BLaER1 treated with 17β-estradiol and CSF1 and Interleukin-3, amounts not matched to agents 10 nM and 100 nM (cell line): Measurements from ENCODE around the gene PDZD4.

Experiments
- H3K27ac ChIP-seq, 11 experiments: shearing (Covaris generic); formaldehyde crosslinking; 2 replicates each; pipeline ENCODE4 v1.8.1; 2022
- H3K27me3 ChIP-seq, 11 experiments: shearing (Covaris generic); formaldehyde crosslinking; 2 replicates each; pipeline ENCODE4 v1.8.1; 2022
- H3K36me3 ChIP-seq, 11 experiments: shearing (Covaris generic); formaldehyde crosslinking; 2 replicates each; pipeline ENCODE4 v1.8.1; 2022
- H3K4me1 ChIP-seq, 10 experiments: shearing (Covaris generic); formaldehyde crosslinking; 2 replicates each; pipeline ENCODE4 v1.8.1; 2022
- H3K4me2 ChIP-seq, 11 experiments: shearing (Covaris generic); formaldehyde crosslinking; 2 replicates each; pipeline ENCODE4 v1.8.1; 2022
- H3K4me3 ChIP-seq, 10 experiments: shearing (Covaris generic); formaldehyde crosslinking; 2 replicates each; pipeline ENCODE4 v1.8.1; 2022
- H3K9ac ChIP-seq, 11 experiments: shearing (Covaris generic); formaldehyde crosslinking; 2 replicates each; pipeline ENCODE4 v1.8.1; 2022
- H3K9me3 ChIP-seq, 11 experiments: shearing (Covaris generic); formaldehyde crosslinking; replicated peaks in 1 of 11; 2 replicates each; pipeline ENCODE4 v1.8.1; 2022
- H4K20me1 ChIP-seq, 11 experiments: shearing (Covaris generic); formaldehyde crosslinking; 2 replicates each; pipeline ENCODE4 v1.8.1; 2022
- Cebpa-rat ChIP-seq, 11 experiments: shearing (Covaris generic); IDR thresholded peaks; 2 replicates each; pipeline ENCODE4 v1.8.1; 2022

Gene PDZD4

GRCh38 chrX:153766871-153767673 lies 63.3 kb downstream of the PDZD4 start:
- Histone ChIP-seq H3K9me3 (peaks cover 0 to 5% (median 0%) of the 10 kb centered on the region in 11 experiments; a peak in 5 of 22 replicates), H3K4me1 (peaks cover 57 to 63% (median 61%) of the 10 kb centered on the region in 10 experiments), H4K20me1 (peaks cover 0 to 69% (median 24%) of the 10 kb centered on the region in 11 experiments; a peak in 11 of 22 replicates), H3K27me3 (peaks cover 10 to 67% (median 22%) of the 10 kb centered on the region in 11 experiments; a peak in 19 of 22 replicates), H3K9ac (peak overlapping the region in 3 of 11 experiments; percentile 23 to 66 (median 50); a peak in 2 of 22 replicates), H3K36me3 (no peaks in the 10 kb centered on the region), H3K4me2 (peak overlapping the region; percentile 63 to 84 (median 75)), H3K4me3 (no peak overlapping the region; a peak in 1 of 20 replicates), H3K27ac (peak overlapping the region in 2 of 11 experiments; percentile 58 to 71; a peak in 4 of 22 replicates)
- TF ChIP-seq Cebpa-rat (IDR thresholded peaks at IDR 0.05) = no peak

- peak overlapping the region; percentile 49 to 73 (median 61); a peak in 20 of 22 replicates for H3K9ac ChIP-seq
- peak overlapping the region; percentile 63 to 84 (median 75) for H3K4me2 ChIP-seq
- no peak for TF ChIP-seq Cebpa-rat (IDR thresholded peaks at IDR 0.05)
- peaks cover 57 to 62% (median 60%) of the 10 kb centered on the region in 10 experiments for H3K4me1 ChIP-seq
- H3K9me3 ChIP-seq = peaks cover 0 to 5% (median 0%) of the 10 kb centered on the region in 11 experiments; a peak in 4 of 22 replicates
- no peaks in the 10 kb centered on the region for H3K36me3 ChIP-seq
- peak overlapping the region in 9 of 10 experiments; percentile 4 to 63 (median 42); a peak in 14 of 20 replicates for H3K4me3 ChIP-seq
- peak overlapping the region in 10 of 11 experiments; percentile 28 to 75 (median 67); a peak in 19 of 22 replicates for H3K27ac ChIP-seq
- peaks cover 0 to 65% (median 24%) of the 10 kb centered on the region in 11 experiments; a peak in 11 of 22 replicates for H4K20me1 ChIP-seq
- peaks cover 13 to 74% (median 31%) of the 10 kb centered on the region in 11 experiments; a peak in 19 of 22 replicates for H3K27me3 ChIP-seq
Measured at GRCh38 chrX:153766098-153766817, 64.1 kb downstream of the PDZD4 start.

GRCh38 chrX:153765138-153766079 lies 64.9 kb downstream of the PDZD4 start:
- Histone ChIP-seq H3K27ac (peak overlapping the region in 10 of 11 experiments; percentile 28 to 75 (median 67); a peak in 18 of 22 replicates), H3K4me2 (peak overlapping the region; percentile 63 to 84 (median 75)), H4K20me1 (peaks cover 0 to 56% (median 22%) of the 10 kb centered on the region in 11 experiments; a peak in 11 of 22 replicates), H3K9ac (peak overlapping the region; percentile 49 to 73 (median 61); a peak in 20 of 22 replicates), H3K4me3 (peak overlapping the region in 9 of 10 experiments; percentile 4 to 63 (median 42); a peak in 14 of 20 replicates), H3K27me3 (peaks cover 20 to 74% (median 38%) of the 10 kb centered on the region in 11 experiments; a peak in 19 of 22 replicates), H3K9me3 (no peaks in the 10 kb centered on the region; a peak in 4 of 22 replicates), H3K36me3 (no peaks in the 10 kb centered on the region), H3K4me1 (peaks cover 57 to 62% (median 60%) of the 10 kb centered on the region in 10 experiments)
- no peak for TF ChIP-seq Cebpa-rat (IDR thresholded peaks at IDR 0.05)

- peak overlapping the region; percentile 63 to 84 (median 75); a peak in 19 of 22 replicates for H3K4me2 ChIP-seq
- H3K4me1 ChIP-seq = peaks cover 53 to 62% (median 60%) of the 10 kb centered on the region in 10 experiments
- H3K27me3 ChIP-seq = peaks cover 20 to 76% (median 42%) of the 10 kb centered on the region in 11 experiments; a peak in 19 of 22 replicates
- H3K36me3 ChIP-seq = no peaks in the 10 kb centered on the region
- peak overlapping the region in 2 of 11 experiments; percentile 68 to 71; a peak in 2 of 22 replicates for H3K27ac ChIP-seq
- no peak overlapping the region for H3K4me3 ChIP-seq
- peaks cover 0 to 2% (median 0%) of the 10 kb centered on the region in 11 experiments; a peak in 4 of 22 replicates for H3K9me3 ChIP-seq
- peak overlapping the region in 5 of 11 experiments; percentile 11 to 67 (median 61); a peak in 4 of 22 replicates for H3K9ac ChIP-seq
- no peak for TF ChIP-seq Cebpa-rat (IDR thresholded peaks at IDR 0.05)
- peaks cover 0 to 53% (median 22%) of the 10 kb centered on the region in 11 experiments; a peak in 11 of 22 replicates for H4K20me1 ChIP-seq
Measured at GRCh38 chrX:153764786-153765137, 65.6 kb downstream of the PDZD4 start.

- peak within 1 kb of the TSS in 2 of 11 experiments; percentile 68 to 71; a peak in 3 of 22 replicates for H3K27ac ChIP-seq
- no peak within 1 kb of the TSS for H3K4me3 ChIP-seq
- peaks cover 0 to 7% (median 0%) of the 10 kb centered on the region in 11 experiments; a peak in 5 of 22 replicates for H3K9me3 ChIP-seq
- no peak for TF ChIP-seq Cebpa-rat (IDR thresholded peaks at IDR 0.05)
- no peaks in the 10 kb centered on the region for H3K36me3 ChIP-seq
- H3K4me1 ChIP-seq = peaks cover 49 to 61% (median 60%) of the 10 kb centered on the region in 10 experiments
- peak within 1 kb of the TSS in 7 of 11 experiments; percentile 11 to 67 (median 59); a peak in 6 of 22 replicates for H3K9ac ChIP-seq
- peak within 1 kb of the TSS; percentile 63 to 84 (median 75) for H3K4me2 ChIP-seq
- H3K27me3 ChIP-seq = peaks cover 21 to 82% (median 48%) of the 10 kb centered on the region in 11 experiments; a peak in 21 of 22 replicates
- peaks cover 0 to 47% (median 22%) of the 10 kb centered on the region in 11 experiments; a peak in 11 of 22 replicates for H4K20me1 ChIP-seq
Measured at GRCh38 chrX:153763989-153764755, 66.2 kb downstream of the PDZD4 start, which contains the start of gene PLXNB3. TSS of gene PLXNB3 (plus strand) at chrX:153764249. CDS start at chrX:153765536, 1,287 bp downstream.

GRCh38 chrX:153763298-153763932 lies 66.9 kb downstream of the PDZD4 start:
- peaks cover 0 to 45% (median 22%) of the 10 kb centered on the region in 11 experiments; a peak in 11 of 22 replicates for H4K20me1 ChIP-seq
- H3K27me3 ChIP-seq = peaks cover 25 to 89% (median 56%) of the 10 kb centered on the region in 11 experiments; a peak in 21 of 22 replicates
- no peak overlapping the region for H3K27ac ChIP-seq
- H3K4me2 ChIP-seq = peak overlapping the region in 8 of 11 experiments; percentile 3 to 77 (median 49); a peak in 8 of 22 replicates
- no peak overlapping the region; a peak in 1 of 22 replicates for H3K9ac ChIP-seq
- TF ChIP-seq Cebpa-rat (IDR thresholded peaks at IDR 0.05) = no peak
- peaks cover 48 to 61% (median 57%) of the 10 kb centered on the region in 10 experiments for H3K4me1 ChIP-seq
- H3K9me3 ChIP-seq = peaks cover 0 to 15% (median 0%) of the 10 kb centered on the region in 11 experiments; a peak in 6 of 22 replicates
- H3K36me3 ChIP-seq = no peaks in the 10 kb centered on the region
- no peak overlapping the region for H3K4me3 ChIP-seq
